NCI-H748 treated with DMSO at 0.1 percent for 48 hours (cell line): ENCODE measurements around the gene TMEM97.

Source experiments
- DNase-seq: peaks from one replicate; lab custom pipeline; 2025; lab: John Stamatoyannopoulos, UW

TMEM97 gene

DNA sequence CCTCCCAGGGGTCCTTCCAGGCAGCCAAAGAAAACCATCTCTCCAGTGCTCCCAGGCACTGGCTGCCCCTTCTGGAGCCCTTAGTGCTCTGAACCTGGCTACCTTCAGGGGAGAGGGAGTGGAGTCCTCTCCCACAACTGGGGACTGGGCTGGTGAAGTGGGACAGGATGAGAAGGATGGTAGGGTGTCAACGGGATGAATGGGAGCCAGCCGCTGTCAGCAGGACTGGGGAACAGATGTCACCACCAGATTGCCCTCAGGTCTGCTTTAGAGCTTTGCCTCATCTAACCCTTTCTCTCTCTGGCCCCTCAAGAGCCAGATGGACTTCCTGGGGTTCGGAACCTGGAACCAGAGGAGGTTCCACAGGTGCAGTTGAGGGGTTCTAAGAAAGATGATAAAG, 46.5 kb downstream of the TMEM97 start:
- no peak for DNase-seq

DNA sequence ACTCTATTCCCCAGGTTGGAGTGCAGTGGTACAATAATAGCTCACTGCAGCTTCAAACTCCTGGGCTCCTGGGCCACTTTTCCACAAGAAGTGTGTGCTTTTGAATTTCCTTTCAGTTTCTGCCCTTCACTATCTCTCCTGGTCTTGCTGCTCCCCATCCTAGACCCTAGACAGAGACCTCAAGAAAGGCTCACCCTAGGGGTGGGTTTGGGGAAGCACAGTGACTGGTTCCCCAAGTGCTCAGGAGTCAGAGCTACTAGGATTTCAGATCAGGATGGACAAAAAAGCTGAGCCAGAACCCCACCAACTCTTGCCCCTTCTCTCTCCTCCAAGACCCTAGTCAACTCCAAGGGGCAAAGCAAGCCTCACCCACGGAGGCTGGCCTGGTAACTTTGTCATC, 47.6 kb downstream of the TMEM97 start:
- DNase-seq, result no peak

DNA sequence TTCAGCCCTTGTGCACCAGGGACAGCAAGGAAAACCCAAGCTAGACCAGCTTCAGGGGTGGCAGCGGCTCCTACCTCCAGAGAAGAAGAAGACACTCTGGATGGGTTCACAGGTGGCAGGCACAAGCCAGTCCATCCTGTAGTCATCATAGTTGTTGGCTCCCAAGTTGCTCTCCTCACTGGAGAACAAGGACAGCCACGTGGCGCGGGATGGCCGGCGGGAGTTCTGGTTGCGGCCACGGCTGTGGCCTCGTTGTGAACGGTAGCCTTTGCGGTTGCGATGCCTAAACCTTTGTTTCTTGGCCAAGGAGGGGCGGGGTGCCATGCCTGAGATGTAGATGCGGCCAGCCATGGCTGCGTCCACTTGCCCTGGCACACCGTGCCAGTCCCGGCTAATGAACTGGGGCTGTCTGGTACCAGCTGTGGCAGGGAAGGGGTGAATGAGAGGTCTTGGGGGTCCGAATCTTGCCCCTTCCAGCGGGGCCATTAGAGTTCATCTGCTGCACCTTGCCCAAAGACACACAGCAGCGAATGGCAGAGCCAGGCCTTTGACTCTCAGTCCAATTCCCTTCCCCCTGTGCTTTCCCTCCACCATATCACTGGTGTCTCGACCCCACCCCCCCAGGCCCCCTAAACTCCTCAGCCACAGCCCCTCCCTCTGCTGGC, 48.8 kb downstream of the TMEM97 start:
- no peak for DNase-seq

DNA sequence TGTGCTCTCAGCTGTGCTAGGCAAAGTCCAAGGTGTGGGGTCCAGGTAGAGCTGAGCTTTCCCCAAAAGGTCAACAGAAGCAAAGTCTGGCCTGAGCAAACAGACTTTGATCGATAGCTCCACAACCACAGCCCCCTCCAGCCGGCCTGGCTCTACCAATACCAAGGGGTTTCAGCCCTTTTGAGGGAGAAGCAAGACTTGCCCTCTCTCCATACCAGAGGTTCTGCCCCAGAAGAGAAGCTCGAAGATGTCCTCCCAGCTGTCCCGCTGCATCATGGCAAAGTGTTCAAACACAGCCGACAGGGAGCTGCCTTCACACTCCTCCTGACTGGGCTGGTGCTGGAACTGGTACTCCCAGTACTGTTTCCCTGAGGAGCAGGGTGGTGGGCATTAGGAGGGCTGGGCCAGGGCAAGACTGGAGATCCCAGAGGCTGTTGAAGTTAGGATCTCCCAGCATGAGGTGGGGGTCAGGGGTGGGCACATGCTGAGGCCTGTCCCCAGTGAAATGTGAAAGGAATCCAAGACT, 49.4 kb downstream of the TMEM97 start:
- DNase-seq, result no peak

DNA sequence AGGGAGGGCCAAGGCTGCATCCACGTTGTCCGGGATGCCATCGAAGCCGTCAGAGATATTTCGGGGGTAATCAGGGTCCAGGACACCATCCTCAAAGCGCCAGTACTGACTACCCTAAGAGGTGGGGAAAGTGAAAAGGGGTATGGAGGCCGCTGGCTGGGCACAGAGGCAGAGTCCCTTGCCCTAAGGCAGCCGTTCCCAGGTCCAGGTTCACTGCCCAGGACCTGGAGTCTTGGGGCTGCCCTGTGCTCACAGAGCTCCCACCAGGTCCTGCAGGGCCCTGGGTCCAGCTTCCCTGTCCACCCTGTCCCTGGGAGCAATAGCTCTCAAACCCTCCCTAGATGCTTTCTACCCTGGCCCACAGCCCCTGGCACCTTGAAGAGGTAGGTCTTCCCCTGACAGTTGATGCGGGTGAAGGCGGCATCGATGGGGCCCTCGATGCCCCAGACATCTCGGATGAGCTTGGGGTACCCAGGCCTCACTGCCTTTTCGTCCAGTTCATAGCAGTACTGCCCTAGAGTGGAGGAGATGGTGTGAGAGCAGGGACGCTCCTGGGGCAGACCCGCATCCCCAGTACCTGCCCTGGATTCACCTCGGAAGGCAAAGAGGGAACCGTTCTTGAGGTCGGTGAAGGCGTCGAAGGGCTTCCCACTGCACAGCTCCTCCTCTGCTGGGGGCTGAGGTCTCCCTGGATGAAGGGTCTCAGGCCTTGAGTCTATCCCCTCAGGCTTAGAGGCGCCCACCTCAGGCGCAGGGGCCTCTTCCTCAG, 50.1 kb downstream of the TMEM97 start:
- DNase-seq, result no peak

DNA sequence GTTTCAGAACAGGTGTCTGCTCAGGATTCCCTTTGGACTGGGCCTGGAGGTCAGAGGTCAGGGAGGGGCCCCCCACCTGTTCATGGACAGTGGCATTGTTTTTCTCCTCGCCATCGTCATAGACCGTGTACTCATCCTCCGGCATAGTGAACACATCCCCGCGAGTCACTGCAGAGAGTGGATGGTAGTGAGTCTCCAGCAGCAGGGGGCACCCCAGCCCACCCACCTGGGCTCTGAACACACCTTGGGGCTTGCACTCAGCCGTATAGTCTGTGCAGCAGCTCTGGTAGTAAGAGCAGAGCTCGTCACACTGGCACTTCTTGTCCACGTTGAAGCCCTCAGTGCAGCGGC, 50.7 kb downstream of the TMEM97 start:
- DNase-seq, result no peak

DNA sequence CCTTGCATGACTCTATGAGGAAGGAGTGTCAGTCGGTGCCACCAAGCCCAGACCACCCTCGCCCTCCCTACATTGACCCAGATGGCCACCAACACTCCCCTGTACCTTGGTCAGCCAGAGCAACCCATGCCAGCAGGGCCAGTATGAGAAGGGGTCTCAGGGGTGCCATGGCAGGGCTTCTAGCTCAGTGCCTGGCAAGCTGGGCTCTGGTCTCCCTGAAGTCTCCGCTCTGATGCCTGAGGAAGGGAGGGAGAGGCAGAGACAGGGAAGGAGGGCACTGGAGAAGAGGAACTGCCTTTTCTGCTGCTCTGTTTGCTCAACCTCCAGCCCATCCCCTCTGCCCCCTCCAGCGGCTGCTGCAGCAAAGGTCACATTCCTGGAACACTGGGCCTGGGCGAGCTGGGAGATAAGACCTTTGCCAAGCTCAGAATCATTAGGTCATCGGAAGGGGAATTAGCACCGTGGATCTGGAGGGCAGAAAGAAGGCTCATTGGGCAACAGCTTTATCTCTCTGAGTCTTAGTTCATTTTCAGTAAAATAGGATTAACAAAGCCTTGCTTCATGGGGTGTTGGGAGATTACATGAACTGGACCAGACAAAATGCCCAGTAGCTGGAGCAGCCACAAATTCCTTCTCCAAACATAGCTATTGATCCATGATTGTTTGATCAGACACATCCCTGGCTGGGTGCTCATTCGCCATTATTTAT, 51.2 kb downstream of the TMEM97 start, which contains the start of gene VTN:
VTN (minus strand) TSS at position 273 of the 709 bp plus-strand sequence; CDS start at position 169, 104 bp downstream.
- DNase-seq, result no peak

DNA sequence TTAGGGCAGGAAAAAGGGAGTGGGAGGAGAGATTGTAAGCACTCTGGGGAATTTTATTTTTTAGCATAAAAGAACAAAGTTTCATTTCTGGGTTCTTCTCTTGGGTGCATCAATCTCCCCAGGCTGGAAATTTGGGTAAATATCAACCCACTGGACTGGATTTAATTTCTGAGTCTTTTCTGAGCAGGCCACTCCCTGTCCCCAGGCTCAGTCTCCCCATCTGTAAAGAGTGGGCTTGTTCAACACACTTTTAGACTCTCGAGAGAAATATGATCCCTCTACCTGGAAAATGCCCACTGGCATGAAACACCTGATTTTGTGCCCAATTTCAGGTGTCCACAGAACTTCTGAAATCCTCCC, 51.7 kb downstream of the TMEM97 start:
- DNase-seq, result no peak

DNA sequence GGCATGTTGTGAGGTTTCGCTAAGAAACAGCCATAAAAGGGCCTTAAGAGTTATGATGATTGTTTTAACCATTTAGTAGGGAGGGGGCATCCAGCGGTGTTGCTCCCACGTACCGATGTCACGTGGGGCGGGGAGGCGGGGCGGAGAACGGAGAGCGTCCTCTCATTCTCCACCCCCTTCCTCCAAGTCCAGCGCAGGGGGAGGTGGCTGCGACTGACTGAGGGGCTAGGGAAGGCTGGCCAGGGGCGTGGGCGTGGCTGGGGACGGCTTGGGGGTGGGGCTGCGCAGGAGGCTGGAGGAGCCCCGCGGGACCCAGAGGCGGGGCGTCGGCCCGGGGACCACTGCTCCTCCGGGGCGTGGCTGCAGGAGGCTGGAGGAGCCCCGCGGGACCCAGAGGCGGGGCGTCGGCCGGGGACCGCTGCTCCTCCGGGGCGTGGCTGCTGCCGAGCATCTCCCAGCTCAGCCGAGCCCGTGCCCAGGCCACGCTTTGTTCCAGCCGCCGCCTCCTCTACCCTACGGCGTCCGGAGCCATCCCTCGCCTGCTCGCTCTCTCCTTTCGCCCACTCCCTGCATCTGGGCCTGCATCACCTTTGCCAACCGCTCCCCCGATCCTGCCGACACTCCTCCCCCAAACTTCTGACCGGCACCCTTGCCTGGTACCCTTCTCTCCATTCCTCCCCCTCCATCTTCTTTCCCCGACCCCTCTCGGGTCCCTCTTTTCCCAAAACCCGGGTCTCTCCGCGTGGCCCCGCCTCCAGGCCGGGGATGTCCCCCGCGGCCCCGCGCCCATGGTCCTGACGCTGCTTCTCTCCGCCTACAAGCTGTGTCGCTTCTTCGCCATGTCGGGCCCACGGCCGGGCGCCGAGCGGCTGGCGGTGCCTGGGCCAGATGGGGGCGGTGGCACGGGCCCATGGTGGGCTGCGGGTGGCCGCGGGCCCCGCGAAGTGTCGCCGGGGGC, 52.5 kb downstream of the TMEM97 start, which contains the start of gene SARM1:
SARM1 (plus strand) TSS at position 450 of the 958 bp plus-strand sequence; CDS start at position 789, 339 bp downstream.
- DNase-seq, result peak; percentile 96

DNA sequence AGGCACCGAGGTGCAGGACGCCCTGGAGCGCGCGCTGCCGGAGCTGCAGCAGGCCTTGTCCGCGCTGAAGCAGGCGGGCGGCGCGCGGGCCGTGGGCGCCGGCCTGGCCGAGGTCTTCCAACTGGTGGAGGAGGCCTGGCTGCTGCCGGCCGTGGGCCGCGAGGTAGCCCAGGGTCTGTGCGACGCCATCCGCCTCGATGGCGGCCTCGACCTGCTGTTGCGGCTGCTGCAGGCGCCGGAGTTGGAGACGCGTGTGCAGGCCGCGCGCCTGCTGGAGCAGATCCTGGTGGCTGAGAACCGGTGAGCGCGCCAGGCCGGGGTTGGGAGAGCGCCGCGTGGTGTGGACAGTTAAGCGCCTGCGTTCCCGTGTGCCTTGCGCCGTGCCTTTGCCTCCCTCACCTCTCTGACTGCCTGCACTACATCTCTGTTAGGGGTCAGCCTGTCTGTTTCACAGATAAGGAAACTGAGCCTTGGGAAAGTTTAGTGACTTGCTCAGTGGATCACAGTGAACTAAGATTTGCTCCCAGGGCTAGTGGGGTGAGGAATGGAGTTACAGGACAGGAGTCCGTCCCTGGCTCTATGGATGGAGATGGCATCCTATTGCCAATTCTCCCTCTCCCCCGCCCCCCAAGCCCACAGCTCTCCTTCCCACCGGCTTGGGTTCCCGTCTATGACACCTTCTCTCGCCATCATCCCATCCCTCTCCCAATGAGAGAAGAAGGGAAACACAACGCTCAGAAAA, 53.4 kb downstream of the TMEM97 start:
- peak; percentile 24 for DNase-seq

DNA sequence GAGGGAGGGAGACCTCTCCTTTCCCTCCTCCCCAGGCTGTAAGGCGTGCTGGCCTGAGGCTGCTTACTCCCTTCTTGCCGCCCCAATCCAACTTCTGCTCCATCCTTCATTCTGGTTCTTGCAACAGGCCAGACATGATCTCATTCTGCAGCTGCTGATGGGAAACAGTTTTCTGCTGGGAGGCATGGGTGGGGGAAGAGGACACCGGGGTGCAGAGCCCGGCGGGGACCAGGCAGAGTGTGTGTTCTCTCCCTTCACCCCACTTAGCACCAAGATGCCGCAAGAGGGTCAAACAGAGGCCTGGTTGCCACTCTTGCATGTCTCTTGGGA, 53.9 kb downstream of the TMEM97 start:
- no peak for DNase-seq
